GM12878 (cell line): ENCODE measurements around the gene INKA1.

ENCODE experiments used
- CBX5 ChIP-seq: sonication (generic); IDR thresholded peaks from 2 replicates; pipeline ENCODE4 v1.6.1; 2016; ENCODE audit warnings: low read depth, moderate library complexity, mild to moderate bottlenecking, inconsistent platforms
- CTCF ChIP-seq, 3 experiments: IDR thresholded peaks in 2 of 3; conservative IDR thresholded peaks in 1 of 3; 2 replicates each; pipeline ENCODE4 v1.5.1; 2011; ENCODE audit warnings: low read depth in 3 of 3, low read length in 3 of 3, mild to moderate bottlenecking in 3 of 3, control low read depth in 2 of 3, moderate library complexity in 2 of 3, inconsistent platforms in 1 of 3, mixed read lengths in 1 of 3; ENCODE audit not compliant: control insufficient read depth in 2 of 3, insufficient read depth in 1 of 3; ENCODE audit errors: extremely low read depth in 1 of 3
- EGR1 ChIP-seq, 2 experiments: IDR thresholded peaks; 1 replicate in 1 of 2; 2 replicates in 1 of 2; pipeline ENCODE4 v1.6.1; 2011 to 2012; ENCODE audit warnings: low read depth in 2 of 2, low read length in 2 of 2, borderline replicate concordance in 1 of 2, mild to moderate bottlenecking in 1 of 2, moderate library complexity in 1 of 2
- ELK1 ChIP-seq: IDR thresholded peaks from 2 replicates; pipeline ENCODE4 v1.6.1; 2012; ENCODE audit warnings: low read depth, low read length, improper control_type of control experiment
- EP300 ChIP-seq, 2 experiments: fragments of 150-350 bp in 1 of 2; IDR thresholded peaks; 2 replicates each; pipeline ENCODE4 v1.6.1; 2011 to 2012; ENCODE audit warnings: low read depth in 2 of 2, low read length in 2 of 2, borderline replicate concordance in 1 of 2, improper control_type of control experiment in 1 of 2, inconsistent platforms in 1 of 2; ENCODE audit not compliant: control insufficient read depth in 1 of 2
- MXI1 ChIP-seq: fragments of 150-350 bp; IDR thresholded peaks from 2 replicates; pipeline ENCODE4 v1.6.1; 2011; ENCODE audit warnings: low read depth, mild to moderate bottlenecking, inconsistent platforms, low read length, improper control_type of control experiment
- POLR2A ChIP-seq: IDR thresholded peaks from 2 replicates; pipeline ENCODE4 v1.6.1; 2011; ENCODE audit warnings: low read depth, mild to moderate bottlenecking, low read length
- RAD21 ChIP-seq: IDR thresholded peaks from 2 replicates; pipeline ENCODE4 v1.6.1; 2011; ENCODE audit warnings: mild to moderate bottlenecking, low read depth, low read length, moderate library complexity; ENCODE audit not compliant: insufficient read depth

DNA sequence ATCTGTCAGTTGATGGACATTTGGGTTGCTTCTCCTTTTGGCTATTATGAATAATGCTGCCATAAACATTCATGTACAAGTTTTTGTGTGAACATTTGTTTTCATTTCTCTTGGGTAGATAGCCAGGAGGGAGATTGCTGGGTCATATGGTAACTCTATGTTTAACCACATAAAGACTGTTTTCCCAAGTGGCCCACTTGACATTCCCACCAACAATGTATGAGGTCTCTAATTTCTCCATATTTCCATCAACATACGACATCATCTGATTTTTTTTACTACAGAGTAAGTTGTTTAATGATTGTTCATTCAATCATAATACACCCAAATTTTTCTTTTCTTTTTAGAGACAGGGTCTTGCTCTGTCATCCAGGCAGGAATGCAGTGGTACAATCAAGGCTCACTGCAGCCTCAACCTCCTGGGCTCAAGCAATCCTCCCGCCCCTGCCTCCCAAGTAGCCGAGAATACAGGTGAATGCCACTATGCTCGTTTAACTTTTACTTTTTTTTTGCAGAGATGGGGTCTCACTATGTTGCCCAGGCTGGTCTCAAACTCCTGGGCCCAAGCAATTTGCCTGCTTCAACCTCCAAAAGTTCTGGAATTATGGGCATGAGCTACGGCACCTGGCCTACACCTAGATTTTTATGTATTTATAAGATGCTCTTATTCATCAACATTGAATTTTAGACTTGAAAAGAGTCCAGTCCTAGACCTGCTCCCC lies 23.5 kb upstream of the INKA1 start:
- TF ChIP-seq CTCF (IDR thresholded peaks at IDR 0.05 in 2 of 3, conservative IDR thresholded peaks at IDR 0.05 in 1 of 3; ENCODE audit: control insufficient read depth in 2 of 3, extremely low read depth in 1 of 3, insufficient read depth in 1 of 3, low read depth in 3 of 3, low read length in 3 of 3) (no peak), POLR2A (no peak), RAD21 (no peak), EP300 (IDR thresholded peaks at IDR 0.05; ENCODE audit: borderline replicate concordance in 1 of 2, control insufficient read depth in 1 of 2, low read depth in 2 of 2, low read length in 2 of 2) (no peak), CBX5 (no peak), EGR1 (IDR thresholded peaks at IDR 0.05; ENCODE audit: borderline replicate concordance in 1 of 2, low read depth in 2 of 2, low read length in 2 of 2) (no peak), ELK1 (no peak), MXI1 (no peak)
